ENCODE measurements around the gene NCF4.

Gene NCF4

GRCh38 chr22:36899498-36899897 lies 38.7 kb downstream of the NCF4 start:
- DNase-seq, result no peak

GRCh38 chr22:36900225-36900624 lies 39.4 kb downstream of the NCF4 start:
- DNase-seq, result no peak

GRCh38 chr22:36900880-36901279 lies 40.1 kb downstream of the NCF4 start:
- DNase-seq, result no peak

GRCh38 chr22:36901411-36902142 lies 40.8 kb downstream of the NCF4 start:
- DNase-seq, result no peak

- no peak for DNase-seq
Observed at GRCh38 chr22:36902143-36902926, 41.5 kb downstream of the NCF4 start.

GRCh38 chr22:36904260-36904880 lies 43.6 kb downstream of the NCF4 start:
- DNase-seq, result no peak

GRCh38 chr22:36907253-36908195 lies 46.7 kb downstream of the NCF4 start:
- DNase-seq, result no peak

- no peak for DNase-seq
Observed at GRCh38 chr22:36910461-36910860, 49.7 kb downstream of the NCF4 start.

- no peak for DNase-seq
Observed at GRCh38 chr22:36911887-36912661, 51.3 kb downstream of the NCF4 start.

GRCh38 chr22:36912694-36913426 lies 52.1 kb downstream of the NCF4 start:
- DNase-seq, result no peak

- no peak for DNase-seq
Observed at GRCh38 chr22:36913427-36914389, 52.9 kb downstream of the NCF4 start, which contains the start of gene CSF2RB. CSF2RB (plus strand) TSS chr22:36913628; CDS start chr22:36922208, 8,580 bp downstream.

- DNase-seq, result no peak
Observed at GRCh38 chr22:36914390-36914752, 53.6 kb downstream of the NCF4 start.

- no peak for DNase-seq
Observed at GRCh38 chr22:36916034-36916433, 55.2 kb downstream of the NCF4 start.

GRCh38 chr22:36918586-36919284 lies 57.9 kb downstream of the NCF4 start:
- no peak for DNase-seq

GRCh38 chr22:36921309-36922104 lies 60.7 kb downstream of the NCF4 start:
- no peak for DNase-seq

- DNase-seq, result no peak
Observed at GRCh38 chr22:36922105-36922608, 61.4 kb downstream of the NCF4 start.

- DNase-seq, result no peak
Observed at GRCh38 chr22:36922711-36923110, 61.9 kb downstream of the NCF4 start.

GRCh38 chr22:36923131-36923788 lies 62.5 kb downstream of the NCF4 start:
- no peak for DNase-seq
